BLaER1 treated with 17β-estradiol and CSF1 and Interleukin-3, amounts not matched to agents 10 nM and 100 nM (cell line): ENCODE results near the gene EDC3.

ENCODE experiments used
- H3K27ac ChIP-seq, 11 experiments: shearing (Covaris generic); formaldehyde crosslinking; 2 replicates each; pipeline ENCODE4 v1.8.1; 2022
- H3K27me3 ChIP-seq, 11 experiments: shearing (Covaris generic); formaldehyde crosslinking; 2 replicates each; pipeline ENCODE4 v1.8.1; 2022
- H3K36me3 ChIP-seq, 11 experiments: shearing (Covaris generic); formaldehyde crosslinking; 2 replicates each; pipeline ENCODE4 v1.8.1; 2022
- H3K4me1 ChIP-seq, 10 experiments: shearing (Covaris generic); formaldehyde crosslinking; 2 replicates each; pipeline ENCODE4 v1.8.1; 2022
- H3K4me2 ChIP-seq, 11 experiments: shearing (Covaris generic); formaldehyde crosslinking; 2 replicates each; pipeline ENCODE4 v1.8.1; 2022
- H3K4me3 ChIP-seq, 10 experiments: shearing (Covaris generic); formaldehyde crosslinking; 2 replicates each; pipeline ENCODE4 v1.8.1; 2022
- H3K9ac ChIP-seq, 11 experiments: shearing (Covaris generic); formaldehyde crosslinking; 2 replicates each; pipeline ENCODE4 v1.8.1; 2022
- H3K9me3 ChIP-seq, 11 experiments: shearing (Covaris generic); formaldehyde crosslinking; replicated peaks in 1 of 11; 2 replicates each; pipeline ENCODE4 v1.8.1; 2022
- H4K20me1 ChIP-seq, 11 experiments: shearing (Covaris generic); formaldehyde crosslinking; 2 replicates each; pipeline ENCODE4 v1.8.1; 2022
- Cebpa-rat ChIP-seq, 11 experiments: shearing (Covaris generic); IDR thresholded peaks; 2 replicates each; pipeline ENCODE4 v1.8.1; 2022

The EDC3 gene

DNA sequence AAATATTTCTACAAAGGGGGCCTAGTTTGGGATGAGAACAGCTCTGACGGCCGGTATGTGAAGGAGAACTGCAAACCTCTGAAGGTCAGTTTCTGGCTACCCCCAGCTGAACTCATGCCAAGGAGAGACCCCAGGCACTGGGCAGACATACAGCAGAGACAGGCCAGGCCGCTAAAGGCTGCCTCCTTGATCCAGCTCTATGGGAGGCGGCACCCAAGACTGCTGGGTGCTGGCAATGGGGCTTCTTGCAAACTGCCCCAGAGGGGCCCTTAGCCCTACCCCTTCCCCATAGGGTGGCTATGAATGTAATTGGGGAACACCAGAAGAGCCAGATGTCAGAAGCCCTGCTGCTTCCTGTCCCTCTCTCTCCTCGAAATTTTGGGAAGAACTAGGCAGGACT lies 66.9 kb downstream of the EDC3 start:
- Histone ChIP-seq H3K4me1 (peaks cover 33 to 59% (median 48%) of the 10 kb centered on the region in 10 experiments), H3K4me3 (no peak overlapping the region), H3K4me2 (peak overlapping the region in 9 of 11 experiments; percentile 2 to 82 (median 39); a peak in 12 of 22 replicates), H3K36me3 (peaks cover 90 to 100% (median 98%) of the 10 kb centered on the region in 11 experiments), H3K9ac (peak overlapping the region in 10 of 11 experiments; percentile 4 to 70 (median 27); a peak in 12 of 22 replicates), H4K20me1 (peaks cover 97 to 100% (median 100%) of the 10 kb centered on the region in 11 experiments), H3K27ac (peak overlapping the region in 3 of 11 experiments; percentile 25 to 29 (median 28); a peak in 2 of 22 replicates), H3K9me3 (no peaks in the 10 kb centered on the region), H3K27me3 (no peaks in the 10 kb centered on the region)
- no peak for TF ChIP-seq Cebpa-rat (IDR thresholded peaks at IDR 0.05)

DNA sequence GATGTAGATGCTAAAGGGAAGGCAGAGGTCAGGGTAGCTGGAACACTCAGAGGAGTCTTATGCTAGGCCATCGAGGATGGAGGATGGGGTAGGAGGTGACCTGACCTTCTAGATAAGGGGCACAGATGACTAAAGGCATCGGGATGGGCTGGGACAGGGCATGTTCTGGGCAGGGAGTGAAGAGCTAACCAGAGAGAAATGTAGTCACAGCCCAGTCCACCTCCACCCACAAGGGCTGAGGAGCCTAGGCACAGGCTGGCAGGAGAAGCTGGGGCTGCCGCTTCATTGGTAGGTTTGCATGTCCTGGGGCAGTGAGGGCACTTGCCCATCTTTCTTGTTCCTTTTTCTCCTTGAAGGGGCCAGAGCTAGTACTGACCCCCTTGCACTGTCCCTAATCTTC lies 67.6 kb downstream of the EDC3 start:
- Histone ChIP-seq H3K9me3 (no peaks in the 10 kb centered on the region), H4K20me1 (peaks cover 98 to 100% (median 100%) of the 10 kb centered on the region in 11 experiments), H3K9ac (peak overlapping the region in 6 of 11 experiments; percentile 10 to 70 (median 39); a peak in 6 of 22 replicates), H3K27ac (no peak overlapping the region; a peak in 2 of 22 replicates), H3K4me3 (no peak overlapping the region), H3K4me2 (peak overlapping the region in 6 of 11 experiments; percentile 29 to 82 (median 56); a peak in 9 of 22 replicates), H3K4me1 (peaks cover 33 to 59% (median 48%) of the 10 kb centered on the region in 10 experiments), H3K27me3 (no peaks in the 10 kb centered on the region), H3K36me3 (peaks cover 90 to 100% (median 98%) of the 10 kb centered on the region in 11 experiments)
- TF ChIP-seq Cebpa-rat (IDR thresholded peaks at IDR 0.05) = no peak

DNA sequence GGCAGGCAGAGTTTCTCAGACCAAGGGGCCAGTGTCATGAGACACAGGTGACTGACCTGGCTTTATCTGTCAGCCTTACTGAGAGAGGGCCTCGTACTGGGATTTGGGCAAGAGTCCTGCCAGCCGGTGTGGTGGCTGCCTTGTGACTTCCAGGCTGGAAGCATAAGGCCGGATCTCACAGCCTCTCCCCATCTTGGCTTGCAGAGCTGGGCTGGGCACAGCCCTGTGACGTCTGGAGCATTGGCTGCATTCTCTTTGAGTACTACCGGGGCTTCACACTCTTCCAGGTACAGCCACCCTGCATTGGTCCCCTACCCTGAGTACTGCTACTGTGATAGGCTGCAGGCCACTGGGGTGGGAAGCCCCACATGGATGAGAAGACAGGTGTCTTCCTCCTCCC lies 68.1 kb downstream of the EDC3 start:
- no peak for TF ChIP-seq Cebpa-rat (IDR thresholded peaks at IDR 0.05)
- H3K4me3 ChIP-seq = no peak overlapping the region
- peaks cover 90 to 100% (median 98%) of the 10 kb centered on the region in 11 experiments for H3K36me3 ChIP-seq
- peak overlapping the region in 5 of 11 experiments; percentile 3 to 51 (median 23); a peak in 6 of 22 replicates for H3K27ac ChIP-seq
- H3K9me3 ChIP-seq = no peaks in the 10 kb centered on the region
- peaks cover 33 to 59% (median 48%) of the 10 kb centered on the region in 10 experiments for H3K4me1 ChIP-seq
- H4K20me1 ChIP-seq = peaks cover 98 to 100% (median 100%) of the 10 kb centered on the region in 11 experiments
- H3K27me3 ChIP-seq = no peaks in the 10 kb centered on the region
- H3K4me2 ChIP-seq = peak overlapping the region in 5 of 11 experiments; percentile 22 to 82 (median 45); a peak in 6 of 22 replicates
- H3K9ac ChIP-seq = peak overlapping the region in 6 of 11 experiments; percentile 7 to 70 (median 26); a peak in 4 of 22 replicates

DNA sequence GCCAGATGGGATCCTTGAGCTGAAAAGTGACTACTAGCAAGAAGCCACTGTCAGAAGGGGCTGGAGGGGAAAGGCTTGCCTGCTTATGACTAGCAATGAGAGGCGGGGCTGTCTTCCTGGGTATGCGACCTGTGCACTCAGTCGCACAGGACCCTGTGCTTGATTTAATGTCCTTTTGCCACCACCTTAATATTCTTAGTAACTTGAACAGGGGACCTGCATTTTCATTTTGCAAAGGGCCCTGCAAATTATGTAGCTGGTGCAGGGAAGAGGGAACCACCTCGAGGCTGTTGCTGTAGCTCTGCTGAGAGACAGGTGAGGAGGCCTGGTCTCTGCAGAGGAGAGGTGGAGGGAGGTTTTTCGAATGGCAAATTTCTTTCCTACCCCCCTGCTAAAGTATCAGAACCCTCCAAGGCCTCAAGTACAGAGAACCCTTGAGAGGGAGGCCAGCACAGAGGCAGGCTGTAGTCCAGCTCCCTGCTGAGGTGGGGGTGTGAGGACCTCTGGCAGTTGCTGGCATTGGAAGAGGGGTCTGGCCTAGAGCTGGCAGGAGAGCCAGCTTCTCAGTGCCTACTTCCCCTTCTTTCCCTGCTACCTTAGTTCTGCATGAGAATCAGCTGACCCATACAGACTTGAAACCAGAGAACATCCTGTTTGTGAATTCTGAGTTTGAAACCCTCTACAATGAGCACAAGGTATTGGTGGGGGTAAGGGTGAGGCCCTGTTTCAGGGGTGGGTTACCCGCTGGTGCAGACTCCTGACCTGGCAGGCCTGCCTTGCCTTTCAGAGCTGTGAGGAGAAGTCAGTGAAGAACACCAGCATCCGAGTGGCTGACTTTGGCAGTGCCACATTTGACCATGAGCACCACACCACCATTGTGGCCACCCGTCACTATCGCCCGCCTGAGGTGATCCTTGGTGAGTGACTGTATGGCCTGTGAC lies 68.8 kb downstream of the EDC3 start:
- peaks cover 90 to 100% (median 98%) of the 10 kb centered on the region in 11 experiments for H3K36me3 ChIP-seq
- peak overlapping the region in 7 of 11 experiments; percentile 2 to 70 (median 14); a peak in 8 of 22 replicates for H3K9ac ChIP-seq
- H3K27me3 ChIP-seq = no peaks in the 10 kb centered on the region
- no peak for TF ChIP-seq Cebpa-rat (IDR thresholded peaks at IDR 0.05)
- H3K4me2 ChIP-seq = peak overlapping the region in 5 of 11 experiments; percentile 22 to 82 (median 45); a peak in 10 of 22 replicates
- no peaks in the 10 kb centered on the region for H3K9me3 ChIP-seq
- no peak overlapping the region for H3K4me3 ChIP-seq
- peak overlapping the region in 6 of 11 experiments; percentile 3 to 51 (median 22); a peak in 7 of 22 replicates for H3K27ac ChIP-seq
- peaks cover 98 to 100% (median 100%) of the 10 kb centered on the region in 11 experiments for H4K20me1 ChIP-seq
- peaks cover 33 to 59% (median 48%) of the 10 kb centered on the region in 10 experiments for H3K4me1 ChIP-seq

DNA sequence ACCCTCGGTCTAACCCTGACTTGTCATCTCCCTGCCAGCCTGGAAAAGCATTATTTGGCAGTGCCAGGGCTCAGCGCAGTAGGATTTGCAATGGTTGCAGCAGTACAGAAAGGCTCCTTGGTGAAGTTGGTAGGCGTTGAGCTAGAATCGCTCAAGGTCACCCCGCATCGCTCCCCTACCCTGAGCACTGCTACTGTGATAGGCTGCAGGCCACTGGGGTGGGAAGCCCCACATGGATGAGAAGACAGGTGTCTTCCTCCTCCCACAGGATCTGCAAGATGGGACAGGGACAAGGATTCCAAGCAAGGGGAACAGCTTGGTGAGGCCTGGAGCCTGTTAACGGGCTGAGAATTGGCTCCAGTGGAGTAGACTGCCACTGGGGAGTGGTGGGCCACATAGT lies 69.5 kb downstream of the EDC3 start:
- Histone ChIP-seq H3K4me3 (no peak overlapping the region), H3K9me3 (no peaks in the 10 kb centered on the region), H4K20me1 (peaks cover 98 to 100% (median 100%) of the 10 kb centered on the region in 11 experiments), H3K27me3 (no peaks in the 10 kb centered on the region), H3K4me1 (peaks cover 30 to 54% (median 47%) of the 10 kb centered on the region in 10 experiments), H3K4me2 (peak overlapping the region in 3 of 11 experiments; percentile 45 to 82 (median 66); a peak in 7 of 22 replicates), H3K9ac (peak overlapping the region in 3 of 11 experiments; percentile 13 to 18 (median 17); a peak in 5 of 22 replicates), H3K27ac (no peak overlapping the region), H3K36me3 (peaks cover 91 to 100% (median 100%) of the 10 kb centered on the region in 11 experiments)
- no peak for TF ChIP-seq Cebpa-rat (IDR thresholded peaks at IDR 0.05)

DNA sequence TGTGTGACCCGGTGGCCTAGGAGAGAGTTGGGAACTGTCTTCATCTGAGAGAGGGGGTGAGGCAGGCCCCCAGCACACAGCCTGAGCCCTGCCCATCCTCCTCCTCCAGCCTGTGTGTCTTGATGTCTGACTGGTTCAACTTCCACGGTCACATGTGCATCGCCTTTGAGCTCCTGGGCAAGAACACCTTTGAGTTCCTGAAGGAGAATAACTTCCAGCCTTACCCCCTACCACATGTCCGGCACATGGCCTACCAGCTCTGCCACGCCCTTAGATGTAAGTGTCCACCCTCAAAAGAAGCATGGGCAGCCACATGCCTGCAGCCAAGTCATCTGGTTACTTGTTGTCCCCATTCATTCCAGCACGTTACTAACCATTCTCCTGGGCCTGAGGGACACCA lies 70.1 kb downstream of the EDC3 start:
- no peak for TF ChIP-seq Cebpa-rat (IDR thresholded peaks at IDR 0.05)
- peaks cover 26 to 54% (median 43%) of the 10 kb centered on the region in 10 experiments for H3K4me1 ChIP-seq
- H3K9ac ChIP-seq = peak overlapping the region in 3 of 11 experiments; percentile 0 to 22 (median 13); a peak in 4 of 22 replicates
- no peak overlapping the region; a peak in 1 of 22 replicates for H3K4me2 ChIP-seq
- H3K36me3 ChIP-seq = peaks cover 95 to 100% (median 99%) of the 10 kb centered on the region in 11 experiments
- H3K27me3 ChIP-seq = no peaks in the 10 kb centered on the region
- H3K27ac ChIP-seq = no peak overlapping the region
- H4K20me1 ChIP-seq = peaks cover 98 to 100% (median 100%) of the 10 kb centered on the region in 11 experiments
- no peak overlapping the region for H3K4me3 ChIP-seq
- H3K9me3 ChIP-seq = no peaks in the 10 kb centered on the region

DNA sequence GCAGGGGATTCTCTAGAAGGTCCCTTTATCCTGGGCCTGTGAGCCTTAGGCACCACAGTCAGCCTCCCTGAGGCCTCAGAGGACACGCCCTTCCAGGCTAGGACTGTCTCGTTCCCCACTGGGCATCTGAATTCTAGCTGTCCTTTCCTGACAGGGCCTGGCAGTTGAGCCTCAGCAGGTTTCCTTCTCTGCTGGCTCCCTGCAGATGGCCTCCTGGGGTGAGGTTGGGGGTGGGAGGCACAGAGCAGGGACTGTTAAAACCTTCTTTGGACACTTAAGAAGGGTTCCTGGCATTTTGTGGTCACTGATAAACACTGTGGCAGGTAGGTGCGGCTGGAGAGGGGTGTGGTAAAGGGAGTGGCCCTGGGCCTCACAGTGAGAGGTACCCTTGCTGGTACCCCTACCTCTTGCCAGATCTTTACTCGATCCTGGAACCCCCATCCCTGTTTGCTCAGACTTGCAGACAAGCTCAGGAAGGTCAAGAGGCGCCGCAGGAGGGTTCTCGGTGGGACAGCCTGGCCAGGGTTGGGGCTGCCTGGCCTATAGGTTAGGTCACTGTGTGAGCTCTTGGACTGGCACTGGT lies 71.7 kb downstream of the EDC3 start:
- H3K9ac ChIP-seq = peak overlapping the region in 5 of 11 experiments; percentile 3 to 30 (median 9); a peak in 3 of 22 replicates
- H3K4me2 ChIP-seq = no peak overlapping the region
- peaks cover 26 to 50% (median 42%) of the 10 kb centered on the region in 10 experiments for H3K4me1 ChIP-seq
- no peaks in the 10 kb centered on the region for H3K27me3 ChIP-seq
- no peak overlapping the region for H3K4me3 ChIP-seq
- TF ChIP-seq Cebpa-rat (IDR thresholded peaks at IDR 0.05) = no peak
- no peak overlapping the region for H3K27ac ChIP-seq
- H4K20me1 ChIP-seq = peaks cover 98 to 100% (median 100%) of the 10 kb centered on the region in 11 experiments
- peaks cover 98 to 100% (median 100%) of the 10 kb centered on the region in 11 experiments for H3K36me3 ChIP-seq
- no peaks in the 10 kb centered on the region for H3K9me3 ChIP-seq

DNA sequence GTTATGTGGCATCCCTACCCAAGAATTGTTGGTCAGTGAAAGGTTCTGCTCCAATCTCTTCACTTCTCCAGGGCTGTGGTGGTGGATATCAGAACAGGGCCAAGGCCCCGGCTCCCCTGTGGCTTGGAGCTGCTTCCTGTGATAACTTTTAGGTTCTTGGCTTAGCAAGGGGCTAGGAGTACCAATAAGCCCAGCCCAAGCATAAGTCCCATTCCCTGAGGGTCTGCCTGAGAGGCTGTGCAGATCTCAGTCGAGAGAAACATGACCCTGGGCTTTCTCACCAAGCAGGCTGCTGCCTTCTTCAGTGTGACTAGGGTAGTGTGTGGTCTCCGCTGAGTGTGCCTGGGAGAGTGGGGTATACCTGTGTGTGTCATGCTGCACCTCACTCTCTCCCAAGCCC lies 73.1 kb downstream of the EDC3 start:
- Histone ChIP-seq H3K4me2 (no peak overlapping the region), H3K36me3 (peaks cover 97 to 100% (median 99%) of the 10 kb centered on the region in 11 experiments), H3K9ac (peak overlapping the region in 1 of 11 experiments; percentile 36; a peak in 1 of 22 replicates), H3K4me1 (peaks cover 29 to 50% (median 40%) of the 10 kb centered on the region in 10 experiments), H3K27me3 (no peaks in the 10 kb centered on the region), H4K20me1 (peaks cover 98 to 100% (median 100%) of the 10 kb centered on the region in 11 experiments), H3K9me3 (no peaks in the 10 kb centered on the region), H3K4me3 (no peak overlapping the region), H3K27ac (no peak overlapping the region)
- TF ChIP-seq Cebpa-rat (IDR thresholded peaks at IDR 0.05) = no peak
